ENCODE data around the gene TMEM212. TPM values are rescaled to one million over a fixed set of nuclear protein-coding genes. Genes with fewer than 3 reads are reported as not detected.
"Not testable (repeated sequence)": the region's sequence is repeated elsewhere in the genome, so short reads cannot be mapped to it uniquely, and the experiment has no call there.

TMEM212 gene
- total RNA-seq, 2 experiments from 2014 or later: not detected

GRCh38 chr3:171883257-171883892 is 40.2 kb downstream of the TMEM212 start:
- Mint-ChIP-seq H3K4me3 (no peak overlapping the region), H3K36me3 (ENCODE audit: low read depth) (no peaks in the 10 kb centered on the region), H3K27ac (no peak overlapping the region), H3K27me3 (ENCODE audit: low read depth) (peaks cover 13% of the 10 kb centered on the region), H3K4me1 (ENCODE audit: low read depth) (no peaks in the 10 kb centered on the region), H3K9me3 (ENCODE audit: insufficient read depth) (no peaks in the 10 kb centered on the region)
- CTCF ChIA-PET: no interaction called here
- POLR2A ChIA-PET: no interaction called here
- ATAC-seq: no peak
- no peak for DNase-seq

- H3K4me3 Mint-ChIP-seq: no peak overlapping the region
- H3K4me1 Mint-ChIP-seq (ENCODE audit: low read depth): no peaks in the 10 kb centered on the region
- H3K27me3 Mint-ChIP-seq (ENCODE audit: low read depth): peaks cover 9% of the 10 kb centered on the region
- H3K27ac Mint-ChIP-seq: no peak overlapping the region
- H3K36me3 Mint-ChIP-seq (ENCODE audit: low read depth): no peaks in the 10 kb centered on the region
- ATAC-seq (no peak), DNase-seq (no peak)
- POLR2A ChIA-PET: no interaction called here
- H3K9me3 Mint-ChIP-seq (ENCODE audit: insufficient read depth): no peaks in the 10 kb centered on the region
- CTCF ChIA-PET: interaction anchor here (1.5 kb wide), 1 partner anchor 16 kb away, joined by 4 read pairs; no protein-coding TSS in a partner anchor
These were observed 40.7 kb downstream of the TMEM212 start for GRCh38 chr3:171883893-171884279.

GRCh38 chr3:171888466-171888865 is 45.3 kb downstream of the TMEM212 start:
- ChIA-PET POLR2A (no interaction called here), CTCF (no interaction called here)
- no peaks in the 10 kb centered on the region for H3K9me3 Mint-ChIP-seq (ENCODE audit: insufficient read depth)
- H3K27ac Mint-ChIP-seq: no peak overlapping the region
- ATAC-seq (no peak), DNase-seq (no peak)
- peaks cover 13% of the 10 kb centered on the region for H3K27me3 Mint-ChIP-seq (ENCODE audit: low read depth)
- H3K36me3 Mint-ChIP-seq (ENCODE audit: low read depth): no peaks in the 10 kb centered on the region
- no peaks in the 10 kb centered on the region for H3K4me1 Mint-ChIP-seq (ENCODE audit: low read depth)
- H3K4me3 Mint-ChIP-seq: no peak overlapping the region

GRCh38 chr3:171890398-171890797 is 47.2 kb downstream of the TMEM212 start:
- Mint-ChIP-seq H3K4me3 (no peak overlapping the region), H3K36me3 (ENCODE audit: low read depth) (no peaks in the 10 kb centered on the region), H3K4me1 (ENCODE audit: low read depth) (no peaks in the 10 kb centered on the region), H3K27me3 (ENCODE audit: low read depth) (peaks cover 16% of the 10 kb centered on the region), H3K9me3 (ENCODE audit: insufficient read depth) (no peaks in the 10 kb centered on the region), H3K27ac (no peak overlapping the region)
- CTCF ChIA-PET: no interaction called here
- no peak for ATAC-seq
- no peak for DNase-seq
- POLR2A ChIA-PET: no interaction called here

GRCh38 chr3:171892457-171892856 is 49.3 kb downstream of the TMEM212 start:
- H3K27ac Mint-ChIP-seq: no peak overlapping the region
- ATAC-seq (no peak), DNase-seq (no peak)
- no peaks in the 10 kb centered on the region for H3K36me3 Mint-ChIP-seq (ENCODE audit: low read depth)
- H3K9me3 Mint-ChIP-seq (ENCODE audit: insufficient read depth): no peaks in the 10 kb centered on the region
- no peak overlapping the region for H3K4me3 Mint-ChIP-seq
- ChIA-PET CTCF (no interaction called here), POLR2A (no interaction called here)
- no peaks in the 10 kb centered on the region for H3K4me1 Mint-ChIP-seq (ENCODE audit: low read depth)
- peaks cover 26% of the 10 kb centered on the region for H3K27me3 Mint-ChIP-seq (ENCODE audit: low read depth)

GRCh38 chr3:171895291-171895690 is 52.1 kb downstream of the TMEM212 start:
- H3K27me3 Mint-ChIP-seq (ENCODE audit: low read depth): peaks cover 28% of the 10 kb centered on the region
- ATAC-seq (no peak), DNase-seq (no peak)
- H3K4me1 Mint-ChIP-seq (ENCODE audit: low read depth): no peaks in the 10 kb centered on the region
- no peaks in the 10 kb centered on the region for H3K36me3 Mint-ChIP-seq (ENCODE audit: low read depth)
- no peak overlapping the region for H3K4me3 Mint-ChIP-seq
- H3K27ac Mint-ChIP-seq: no peak overlapping the region
- ChIA-PET POLR2A (no interaction called here), CTCF (no interaction called here)
- no peaks in the 10 kb centered on the region for H3K9me3 Mint-ChIP-seq (ENCODE audit: insufficient read depth)

GRCh38 chr3:171895900-171896299 is 52.8 kb downstream of the TMEM212 start:
- Mint-ChIP-seq H3K9me3 (ENCODE audit: insufficient read depth) (no peaks in the 10 kb centered on the region), H3K4me1 (ENCODE audit: low read depth) (no peaks in the 10 kb centered on the region), H3K27ac (no peak overlapping the region), H3K36me3 (ENCODE audit: low read depth) (no peaks in the 10 kb centered on the region), H3K4me3 (no peak overlapping the region), H3K27me3 (ENCODE audit: low read depth) (peaks cover 29% of the 10 kb centered on the region)
- ATAC-seq (no peak), DNase-seq (no peak)
- POLR2A ChIA-PET: no interaction called here
- CTCF ChIA-PET: no interaction called here

GRCh38 chr3:171896316-171896715 is 53.2 kb downstream of the TMEM212 start:
- H3K27ac Mint-ChIP-seq: no peak overlapping the region
- POLR2A ChIA-PET: no interaction called here
- no peaks in the 10 kb centered on the region for H3K4me1 Mint-ChIP-seq (ENCODE audit: low read depth)
- CTCF ChIA-PET: no interaction called here
- H3K36me3 Mint-ChIP-seq (ENCODE audit: low read depth): no peaks in the 10 kb centered on the region
- DNase-seq: no peak
- ATAC-seq: no peak
- no peaks in the 10 kb centered on the region for H3K9me3 Mint-ChIP-seq (ENCODE audit: insufficient read depth)
- peaks cover 31% of the 10 kb centered on the region for H3K27me3 Mint-ChIP-seq (ENCODE audit: low read depth)
- H3K4me3 Mint-ChIP-seq: no peak overlapping the region

GRCh38 chr3:171898192-171898591 is 55.0 kb downstream of the TMEM212 start:
- H3K27ac Mint-ChIP-seq: no peak overlapping the region
- no peak overlapping the region for H3K4me3 Mint-ChIP-seq
- no peaks in the 10 kb centered on the region for H3K4me1 Mint-ChIP-seq (ENCODE audit: low read depth)
- no peaks in the 10 kb centered on the region for H3K36me3 Mint-ChIP-seq (ENCODE audit: low read depth)
- ChIA-PET POLR2A (no interaction called here), CTCF (no interaction called here)
- DNase-seq (no peak), ATAC-seq (no peak)
- H3K9me3 Mint-ChIP-seq (ENCODE audit: insufficient read depth): no peaks in the 10 kb centered on the region
- H3K27me3 Mint-ChIP-seq (ENCODE audit: low read depth): peaks cover 25% of the 10 kb centered on the region

- no peak for ATAC-seq
These were observed 57.3 kb downstream of the TMEM212 start for GRCh38 chr3:171900446-171900845.

GRCh38 chr3:171901615-171902312 is 58.6 kb downstream of the TMEM212 start:
- Mint-ChIP-seq H3K9me3 (ENCODE audit: insufficient read depth) (no peaks in the 10 kb centered on the region), H3K27ac (no peak overlapping the region), H3K36me3 (ENCODE audit: low read depth) (no peaks in the 10 kb centered on the region), H3K4me3 (no peak overlapping the region), H3K4me1 (ENCODE audit: low read depth) (no peaks in the 10 kb centered on the region), H3K27me3 (ENCODE audit: low read depth) (peaks cover 8% of the 10 kb centered on the region)
- POLR2A ChIA-PET: no interaction called here
- DNase-seq (no peak), ATAC-seq (no peak)
- CTCF ChIA-PET: no interaction called here

More at GRCh38 chr3:171900446-171900845, 57.3 kb downstream of the TMEM212 start:
- Mint-ChIP-seq H3K36me3 (ENCODE audit: low read depth) (no peaks in the 10 kb centered on the region), H3K4me3 (no peak overlapping the region), H3K27ac (no peak overlapping the region), H3K27me3 (ENCODE audit: low read depth) (peaks cover 17% of the 10 kb centered on the region), H3K9me3 (ENCODE audit: insufficient read depth) (no peaks in the 10 kb centered on the region), H3K4me1 (ENCODE audit: low read depth) (no peaks in the 10 kb centered on the region)
- DNase-seq: no peak
- POLR2A ChIA-PET: no interaction called here
- CTCF ChIA-PET: no interaction called here

GRCh38 chr3:171904829-171905228 is 61.7 kb downstream of the TMEM212 start:
- no peak for DNase-seq
- H3K27ac Mint-ChIP-seq: no peak overlapping the region
- POLR2A ChIA-PET: no interaction called here
- H3K9me3 Mint-ChIP-seq (ENCODE audit: insufficient read depth): no peaks in the 10 kb centered on the region
- H3K4me1 Mint-ChIP-seq (ENCODE audit: low read depth): no peaks in the 10 kb centered on the region
- peaks cover 6% of the 10 kb centered on the region for H3K27me3 Mint-ChIP-seq (ENCODE audit: low read depth)
- ATAC-seq: no peak
- H3K36me3 Mint-ChIP-seq (ENCODE audit: low read depth): no peaks in the 10 kb centered on the region
- H3K4me3 Mint-ChIP-seq: no peak overlapping the region
- CTCF ChIA-PET: no interaction called here

GRCh38 chr3:171906503-171906902 is 63.4 kb downstream of the TMEM212 start:
- CTCF ChIA-PET; H3K27me3 Mint-ChIP-seq (ENCODE audit: low read depth); H3K36me3 Mint-ChIP-seq (ENCODE audit: low read depth); DNase-seq; H3K4me1 Mint-ChIP-seq (ENCODE audit: low read depth); H3K4me3 Mint-ChIP-seq; ATAC-seq; POLR2A ChIA-PET; H3K9me3 Mint-ChIP-seq (ENCODE audit: insufficient read depth); H3K27ac Mint-ChIP-seq: not testable (repeated sequence)
